ENCODE data around the gene LRRC40. TPM values are rescaled to one million over a fixed set of nuclear protein-coding genes. Genes with fewer than 3 reads are reported as not detected.

Gene LRRC40
- total and polyA plus RNA-seq, 9 of the 15 experiments (the other 6 are each of a cell fraction or from before 2014, with no cell fraction given): 16.1 to 36.2 (median 30.9) TPM

- TF ChIP-seq, protein P1, sequence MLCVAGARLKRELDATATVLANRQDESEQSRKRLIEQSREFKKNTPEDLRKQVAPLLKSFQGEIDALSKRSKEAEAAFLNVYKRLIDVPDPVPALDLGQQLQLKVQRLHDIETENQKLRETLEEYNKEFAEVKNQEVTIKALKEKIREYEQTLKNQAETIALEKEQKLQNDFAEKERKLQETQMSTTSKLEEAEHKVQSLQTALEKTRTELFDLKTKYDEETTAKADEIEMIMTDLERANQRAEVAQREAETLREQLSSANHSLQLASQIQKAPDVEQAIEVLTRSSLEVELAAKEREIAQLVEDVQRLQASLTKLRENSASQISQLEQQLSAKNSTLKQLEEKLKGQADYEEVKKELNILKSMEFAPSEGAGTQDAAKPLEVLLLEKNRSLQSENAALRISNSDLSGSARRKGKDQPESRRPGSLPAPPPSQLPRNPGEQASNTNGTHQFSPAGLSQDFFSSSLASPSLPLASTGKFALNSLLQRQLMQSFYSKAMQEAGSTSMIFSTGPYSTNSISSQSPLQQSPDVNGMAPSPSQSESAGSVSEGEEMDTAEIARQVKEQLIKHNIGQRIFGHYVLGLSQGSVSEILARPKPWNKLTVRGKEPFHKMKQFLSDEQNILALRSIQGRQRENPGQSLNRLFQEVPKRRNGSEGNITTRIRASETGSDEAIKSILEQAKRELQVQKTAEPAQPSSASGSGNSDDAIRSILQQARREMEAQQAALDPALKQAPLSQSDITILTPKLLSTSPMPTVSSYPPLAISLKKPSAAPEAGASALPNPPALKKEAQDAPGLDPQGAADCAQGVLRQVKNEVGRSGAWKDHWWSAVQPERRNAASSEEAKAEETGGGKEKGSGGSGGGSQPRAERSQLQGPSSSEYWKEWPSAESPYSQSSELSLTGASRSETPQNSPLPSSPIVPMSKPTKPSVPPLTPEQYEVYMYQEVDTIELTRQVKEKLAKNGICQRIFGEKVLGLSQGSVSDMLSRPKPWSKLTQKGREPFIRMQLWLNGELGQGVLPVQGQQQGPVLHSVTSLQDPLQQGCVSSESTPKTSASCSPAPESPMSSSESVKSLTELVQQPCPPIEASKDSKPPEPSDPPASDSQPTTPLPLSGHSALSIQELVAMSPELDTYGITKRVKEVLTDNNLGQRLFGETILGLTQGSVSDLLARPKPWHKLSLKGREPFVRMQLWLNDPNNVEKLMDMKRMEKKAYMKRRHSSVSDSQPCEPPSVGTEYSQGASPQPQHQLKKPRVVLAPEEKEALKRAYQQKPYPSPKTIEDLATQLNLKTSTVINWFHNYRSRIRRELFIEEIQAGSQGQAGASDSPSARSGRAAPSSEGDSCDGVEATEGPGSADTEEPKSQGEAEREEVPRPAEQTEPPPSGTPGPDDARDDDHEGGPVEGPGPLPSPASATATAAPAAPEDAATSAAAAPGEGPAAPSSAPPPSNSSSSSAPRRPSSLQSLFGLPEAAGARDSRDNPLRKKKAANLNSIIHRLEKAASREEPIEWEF (CRISPR knock-in tag; IDR thresholded peaks at IDR 0.05): 0 out of 2 replicates have a peak, but pooled peaks have one; percentile 63
- TF ChIP-seq RBFOX2 (IDR thresholded peaks at IDR 0.05; ENCODE audit: low read depth, low read length) (no peak), ZNF224 (CRISPR knock-in tag; IDR thresholded peaks at IDR 0.05) (no peak), NCOA6 (IDR thresholded peaks at IDR 0.05) (no peak), TRIM24 (IDR thresholded peaks at IDR 0.05) (no peak), NR4A1 (CRISPR knock-in tag; IDR thresholded peaks at IDR 0.05) (no peak), NR4A1 (tag; IDR thresholded peaks at IDR 0.05) (no peak), ZNF12 (CRISPR knock-in tag; IDR thresholded peaks at IDR 0.05) (no peak), RBM14 (IDR thresholded peaks at IDR 0.05; ENCODE audit: borderline replicate concordance, insufficient read depth, low read depth, low read length) (no peak), EZH2 (IDR thresholded peaks at IDR 0.05; ENCODE audit: borderline replicate concordance, low read depth, low read length) (no peak), SOX6 (IDR thresholded peaks at IDR 0.05) (0 out of 2 replicates have a peak, but pooled peaks have one; percentile 1), EHMT2 (IDR thresholded peaks at IDR 0.05) (peak; percentile 72), HSF4 (CRISPR knock-in tag; IDR thresholded peaks at IDR 0.05; ENCODE audit: borderline replicate concordance) (no peak)
- TF ChIP-seq, protein P2, sequence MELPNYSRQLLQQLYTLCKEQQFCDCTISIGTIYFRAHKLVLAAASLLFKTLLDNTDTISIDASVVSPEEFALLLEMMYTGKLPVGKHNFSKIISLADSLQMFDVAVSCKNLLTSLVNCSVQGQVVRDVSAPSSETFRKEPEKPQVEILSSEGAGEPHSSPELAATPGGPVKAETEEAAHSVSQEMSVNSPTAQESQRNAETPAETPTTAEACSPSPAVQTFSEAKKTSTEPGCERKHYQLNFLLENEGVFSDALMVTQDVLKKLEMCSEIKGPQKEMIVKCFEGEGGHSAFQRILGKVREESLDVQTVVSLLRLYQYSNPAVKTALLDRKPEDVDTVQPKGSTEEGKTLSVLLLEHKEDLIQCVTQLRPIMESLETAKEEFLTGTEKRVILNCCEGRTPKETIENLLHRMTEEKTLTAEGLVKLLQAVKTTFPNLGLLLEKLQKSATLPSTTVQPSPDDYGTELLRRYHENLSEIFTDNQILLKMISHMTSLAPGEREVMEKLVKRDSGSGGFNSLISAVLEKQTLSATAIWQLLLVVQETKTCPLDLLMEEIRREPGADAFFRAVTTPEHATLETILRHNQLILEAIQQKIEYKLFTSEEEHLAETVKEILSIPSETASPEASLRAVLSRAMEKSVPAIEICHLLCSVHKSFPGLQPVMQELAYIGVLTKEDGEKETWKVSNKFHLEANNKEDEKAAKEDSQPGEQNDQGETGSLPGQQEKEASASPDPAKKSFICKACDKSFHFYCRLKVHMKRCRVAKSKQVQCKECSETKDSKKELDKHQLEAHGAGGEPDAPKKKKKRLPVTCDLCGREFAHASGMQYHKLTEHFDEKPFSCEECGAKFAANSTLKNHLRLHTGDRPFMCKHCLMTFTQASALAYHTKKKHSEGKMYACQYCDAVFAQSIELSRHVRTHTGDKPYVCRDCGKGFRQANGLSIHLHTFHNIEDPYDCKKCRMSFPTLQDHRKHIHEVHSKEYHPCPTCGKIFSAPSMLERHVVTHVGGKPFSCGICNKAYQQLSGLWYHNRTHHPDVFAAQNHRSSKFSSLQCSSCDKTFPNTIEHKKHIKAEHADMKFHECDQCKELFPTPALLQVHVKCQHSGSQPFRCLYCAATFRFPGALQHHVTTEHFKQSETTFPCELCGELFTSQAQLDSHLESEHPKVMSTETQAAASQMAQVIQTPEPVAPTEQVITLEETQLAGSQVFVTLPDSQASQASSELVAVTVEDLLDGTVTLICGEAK (IDR thresholded peaks at IDR 0.05): 0 out of 2 replicates have a peak, but pooled peaks have one; percentile 12
- TF ChIP-seq, protein P2 (CRISPR knock-in tag; IDR thresholded peaks at IDR 0.05): no peak
Measured at GRCh38 chr1:70220517-70221237, 15.3 kb upstream of the LRRC40 start (continued).
